Activated naive CD8-positive, alpha-beta T cell treated with anti-CD3 and anti-CD28 coated beads for 36 hours (primary cell): Measurements from ENCODE around the gene ACVR2A. TPM values are rescaled to one million over a fixed set of nuclear protein-coding genes. Genes with fewer than 3 reads are reported as not detected.

Experiments used
- DNase-seq: peaks from one replicate; pipeline ENCODE4 v3.0.0; 2021
- H3K27ac Mint-ChIP-seq: one replicate; pipeline ENCODE4 v1.8.0; 2022; ENCODE audit warnings: mild to moderate bottlenecking, moderate library complexity, mixed read lengths
- H3K27me3 Mint-ChIP-seq: one replicate; pipeline ENCODE4 v1.8.0; 2022; ENCODE audit warnings: mild to moderate bottlenecking, mixed read lengths
- H3K36me3 Mint-ChIP-seq: one replicate; pipeline ENCODE4 v1.8.0; 2021; ENCODE audit warnings: mild to moderate bottlenecking, mixed read lengths
- H3K4me1 Mint-ChIP-seq: one replicate; pipeline ENCODE4 v1.8.0; 2021; ENCODE audit warnings: mixed read lengths
- H3K4me3 Mint-ChIP-seq: one replicate; pipeline ENCODE4 v1.8.0; 2022; ENCODE audit warnings: mild to moderate bottlenecking, moderate library complexity, mixed read lengths
- H3K9me3 Mint-ChIP-seq: one replicate; pipeline ENCODE4 v1.8.0; 2022; ENCODE audit warnings: mixed read lengths
- total RNA-seq, 2 experiments: library from RNA; stranded (reverse); gene quantifications; one replicate each; pipeline ENCODE4 v1.2.3, GENCODE V29; 2021

Gene ACVR2A
- total RNA-seq, 2 experiments from 2014 or later: 1.6 to 1.9 TPM

- Mint-ChIP-seq H3K27ac (no peak overlapping the region), H3K36me3 (peaks cover 6% of the 10 kb centered on the region), H3K4me1 (peaks cover 42% of the 10 kb centered on the region), H3K27me3 (peaks cover 24% of the 10 kb centered on the region), H3K4me3 (peak overlapping the region; percentile 51), H3K9me3 (no peaks in the 10 kb centered on the region)
- no peak for DNase-seq
Observed at GRCh38 chr2:147846412-147847081, 1.7 kb downstream of the ACVR2A start.

DNA sequence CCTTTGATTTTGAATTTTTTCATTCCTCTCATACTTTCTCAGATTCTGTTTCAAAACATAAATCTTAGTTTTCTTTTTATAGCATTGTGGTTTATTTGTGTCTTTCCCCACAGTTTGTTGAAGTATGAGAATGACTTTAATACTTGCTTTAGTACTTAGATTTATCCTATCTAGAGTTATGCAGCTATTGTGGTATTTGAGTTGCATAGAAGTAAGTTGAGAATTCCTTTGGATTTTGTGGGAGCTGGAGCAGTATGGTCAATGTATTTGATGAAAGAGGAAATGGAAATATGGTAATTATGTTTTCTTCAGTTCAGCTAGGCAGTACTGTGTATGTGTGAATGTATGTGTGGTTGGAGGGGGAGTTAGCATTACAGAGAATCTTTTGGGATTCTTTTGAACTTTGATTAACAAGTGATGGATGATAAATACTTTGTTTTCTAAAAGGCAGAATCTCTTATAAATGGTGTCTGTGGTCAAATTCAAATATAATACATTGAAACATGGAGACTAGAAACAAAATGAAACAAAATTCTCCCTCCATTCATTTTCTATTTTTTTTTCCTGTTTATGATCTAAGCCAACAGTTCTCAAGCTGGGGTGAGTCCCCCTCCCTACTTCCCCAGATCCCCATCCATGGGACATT is 3.0 kb downstream of the ACVR2A start:
- H3K4me3 Mint-ChIP-seq: no peak overlapping the region
- H3K36me3 Mint-ChIP-seq: peaks cover 6% of the 10 kb centered on the region
- H3K4me1 Mint-ChIP-seq: peaks cover 39% of the 10 kb centered on the region
- H3K27ac Mint-ChIP-seq: no peak overlapping the region
- peaks cover 13% of the 10 kb centered on the region for H3K27me3 Mint-ChIP-seq
- no peaks in the 10 kb centered on the region for H3K9me3 Mint-ChIP-seq
- no peak for DNase-seq

DNA sequence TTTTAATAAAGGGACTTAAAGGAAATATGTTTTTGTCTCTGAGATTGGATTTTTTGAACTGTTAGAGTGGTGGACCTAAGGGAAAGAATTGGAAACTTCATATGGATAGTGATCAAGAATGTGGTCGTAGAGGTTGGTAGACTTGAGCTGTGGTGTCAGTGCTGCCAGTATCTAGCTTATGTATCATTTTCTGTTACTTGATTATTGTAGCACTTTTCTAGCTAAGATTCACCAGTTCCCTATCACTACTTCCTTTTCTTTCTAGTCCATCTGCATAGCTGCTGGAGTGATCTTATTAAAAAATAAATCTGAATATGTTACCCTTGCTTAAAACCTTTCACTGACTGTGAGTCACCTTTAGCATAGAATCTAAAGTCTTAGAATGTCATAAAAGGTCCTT is 6.0 kb downstream of the ACVR2A start:
- H3K4me1 Mint-ChIP-seq: peaks cover 30% of the 10 kb centered on the region
- H3K9me3 Mint-ChIP-seq: no peaks in the 10 kb centered on the region
- H3K27me3 Mint-ChIP-seq: peaks cover 5% of the 10 kb centered on the region
- no peak overlapping the region for H3K4me3 Mint-ChIP-seq
- DNase-seq: no peak
- no peak overlapping the region for H3K27ac Mint-ChIP-seq
- peaks cover 6% of the 10 kb centered on the region for H3K36me3 Mint-ChIP-seq

GRCh38 chr2:147851244-147851930 is 6.6 kb downstream of the ACVR2A start:
- no peak for DNase-seq
- Mint-ChIP-seq H3K27me3 (peaks cover 4% of the 10 kb centered on the region), H3K4me3 (no peak overlapping the region), H3K27ac (no peak overlapping the region), H3K4me1 (peaks cover 27% of the 10 kb centered on the region), H3K9me3 (no peaks in the 10 kb centered on the region), H3K36me3 (peaks cover 6% of the 10 kb centered on the region)

DNA sequence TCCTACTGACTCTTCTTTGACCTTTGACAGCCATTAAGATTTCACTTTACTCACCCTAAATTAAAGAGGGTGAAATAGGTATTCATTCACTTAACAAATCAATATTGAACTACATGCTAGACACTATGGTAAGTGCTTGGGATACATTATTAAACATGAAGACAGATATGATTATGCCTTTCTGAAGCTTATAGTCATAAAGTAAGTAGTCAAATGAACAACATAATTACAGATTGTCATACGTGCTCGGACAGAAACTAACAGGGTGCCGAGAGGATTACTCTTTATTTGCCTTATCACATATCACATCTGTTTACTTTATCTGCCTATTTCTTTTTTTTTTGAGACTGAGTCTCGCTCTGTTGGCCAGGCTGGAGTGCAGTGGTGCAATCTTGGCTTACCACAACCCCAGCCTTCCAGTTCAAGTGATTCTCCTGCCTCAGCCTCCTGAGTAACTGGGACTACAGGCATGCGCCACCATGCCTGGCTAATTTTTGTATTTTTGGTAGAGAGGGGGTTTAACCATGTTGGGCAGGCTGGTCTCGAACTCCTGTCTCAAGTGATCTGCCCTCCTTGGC is 9.8 kb downstream of the ACVR2A start:
- Mint-ChIP-seq H3K9me3 (no peaks in the 10 kb centered on the region), H3K4me1 (peaks cover 21% of the 10 kb centered on the region), H3K27ac (no peak overlapping the region), H3K36me3 (peaks cover 4% of the 10 kb centered on the region), H3K27me3 (no peaks in the 10 kb centered on the region), H3K4me3 (no peak overlapping the region)
- no peak for DNase-seq

GRCh38 chr2:147855316-147855715 is 10.5 kb downstream of the ACVR2A start:
- H3K27ac Mint-ChIP-seq: no peak overlapping the region
- no peaks in the 10 kb centered on the region for H3K27me3 Mint-ChIP-seq
- H3K9me3 Mint-ChIP-seq: no peaks in the 10 kb centered on the region
- H3K4me1 Mint-ChIP-seq: peaks cover 20% of the 10 kb centered on the region
- no peak overlapping the region for H3K4me3 Mint-ChIP-seq
- H3K36me3 Mint-ChIP-seq: peaks cover under 1% of the 10 kb centered on the region
- DNase-seq: no peak

DNA sequence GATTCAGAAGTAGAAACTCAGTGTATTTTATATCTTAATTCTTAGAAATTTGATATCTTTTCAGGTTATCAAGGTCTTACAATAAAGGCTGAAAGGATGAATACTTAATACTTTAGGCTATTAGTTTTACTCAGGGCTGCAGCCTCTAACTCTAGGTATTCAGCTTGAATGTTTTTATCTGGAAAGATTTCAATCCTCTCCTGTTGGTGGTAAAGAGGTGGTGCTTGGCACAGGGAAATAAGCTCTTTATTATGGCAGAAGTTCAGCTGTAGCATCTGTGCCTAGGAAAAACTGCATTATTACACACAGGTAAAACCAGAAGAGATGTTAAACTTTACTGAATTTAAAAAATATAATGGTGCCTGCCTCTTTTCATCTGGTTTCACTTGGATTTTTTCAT is 11.1 kb downstream of the ACVR2A start:
- Mint-ChIP-seq H3K9me3 (no peaks in the 10 kb centered on the region), H3K36me3 (no peaks in the 10 kb centered on the region), H3K27ac (no peak overlapping the region), H3K27me3 (no peaks in the 10 kb centered on the region), H3K4me3 (no peak overlapping the region), H3K4me1 (peaks cover 18% of the 10 kb centered on the region)
- DNase-seq: no peak

DNA sequence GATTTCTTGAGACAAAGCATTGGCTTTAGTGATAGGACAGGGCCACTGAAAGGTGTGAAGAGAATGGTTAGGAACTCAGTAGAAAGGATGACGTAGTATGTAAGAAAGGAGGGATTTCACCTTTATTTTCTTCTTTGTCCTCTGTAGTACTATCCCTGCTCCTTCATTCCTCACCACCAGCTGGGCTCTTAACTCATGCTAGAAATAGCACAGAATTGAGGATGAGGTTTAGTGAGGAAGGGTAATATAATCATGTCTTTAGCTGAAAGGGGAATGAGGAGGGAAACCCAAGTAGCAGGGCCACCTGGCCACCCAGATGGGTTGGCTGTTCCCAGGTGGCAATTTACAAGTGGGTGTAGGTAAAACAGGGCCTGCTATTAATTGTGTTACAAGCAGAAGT is 15.2 kb downstream of the ACVR2A start:
- Mint-ChIP-seq H3K27me3 (no peaks in the 10 kb centered on the region), H3K9me3 (no peaks in the 10 kb centered on the region), H3K36me3 (no peaks in the 10 kb centered on the region), H3K4me1 (peaks cover 21% of the 10 kb centered on the region), H3K4me3 (no peak overlapping the region), H3K27ac (no peak overlapping the region)
- DNase-seq: no peak

GRCh38 chr2:147862859-147863516 is 18.2 kb downstream of the ACVR2A start:
- Mint-ChIP-seq H3K9me3 (no peaks in the 10 kb centered on the region), H3K4me3 (no peak overlapping the region), H3K27me3 (no peaks in the 10 kb centered on the region), H3K27ac (no peak overlapping the region), H3K36me3 (no peaks in the 10 kb centered on the region), H3K4me1 (peaks cover 15% of the 10 kb centered on the region)
- no peak for DNase-seq

DNA sequence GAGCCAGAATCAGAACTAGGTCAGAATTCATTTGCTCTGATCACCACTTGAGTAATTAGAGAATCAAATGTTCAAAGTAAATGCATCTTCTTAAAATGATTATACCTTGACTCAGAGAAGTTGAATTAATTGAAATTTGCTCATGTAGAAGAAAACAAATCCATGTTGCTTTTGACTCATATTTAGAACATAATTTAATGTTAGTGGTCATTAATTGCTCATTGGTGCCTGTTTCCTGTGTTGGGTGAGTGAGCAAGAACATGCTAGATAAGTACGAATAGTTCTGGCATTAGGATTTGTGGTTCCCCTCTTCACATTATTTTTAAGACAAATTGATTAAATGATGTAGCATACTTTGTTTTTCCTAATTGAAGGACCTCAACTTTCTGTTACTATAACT is 19.0 kb downstream of the ACVR2A start:
- no peak overlapping the region for H3K4me3 Mint-ChIP-seq
- H3K9me3 Mint-ChIP-seq: no peaks in the 10 kb centered on the region
- peaks cover 15% of the 10 kb centered on the region for H3K4me1 Mint-ChIP-seq
- H3K27ac Mint-ChIP-seq: no peak overlapping the region
- no peak for DNase-seq
- H3K27me3 Mint-ChIP-seq: no peaks in the 10 kb centered on the region
- no peaks in the 10 kb centered on the region for H3K36me3 Mint-ChIP-seq

DNA sequence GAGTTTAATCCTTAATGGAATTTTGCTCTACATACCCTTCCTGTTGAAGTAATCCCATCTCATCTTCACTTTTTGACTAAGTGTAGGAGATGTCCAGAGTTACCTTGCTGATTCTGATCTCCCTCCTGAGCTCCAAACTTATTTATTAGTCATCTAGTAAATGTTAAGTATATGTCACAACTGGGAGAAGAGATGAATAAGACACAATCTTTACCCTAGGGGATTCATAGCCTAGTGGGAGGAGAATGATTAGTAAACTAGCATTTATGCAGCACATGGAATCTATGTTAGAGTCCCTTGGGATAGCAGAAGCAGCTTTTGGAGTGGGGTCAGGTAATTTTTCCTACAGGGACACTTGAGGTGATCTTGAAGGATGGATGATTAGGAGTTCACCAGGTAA is 20.7 kb downstream of the ACVR2A start:
- DNase-seq: no peak
- H3K4me1 Mint-ChIP-seq: peaks cover 10% of the 10 kb centered on the region
- H3K27ac Mint-ChIP-seq: no peak overlapping the region
- H3K4me3 Mint-ChIP-seq: no peak overlapping the region
- no peaks in the 10 kb centered on the region for H3K9me3 Mint-ChIP-seq
- no peaks in the 10 kb centered on the region for H3K27me3 Mint-ChIP-seq
- H3K36me3 Mint-ChIP-seq: no peaks in the 10 kb centered on the region

- DNase-seq: no peak
- no peaks in the 10 kb centered on the region for H3K27me3 Mint-ChIP-seq
- H3K27ac Mint-ChIP-seq: no peak overlapping the region
- peaks cover 7% of the 10 kb centered on the region for H3K4me1 Mint-ChIP-seq
- no peaks in the 10 kb centered on the region for H3K36me3 Mint-ChIP-seq
- H3K9me3 Mint-ChIP-seq: no peaks in the 10 kb centered on the region
- H3K4me3 Mint-ChIP-seq: no peak overlapping the region
Observed at GRCh38 chr2:147867050-147867449, 22.2 kb downstream of the ACVR2A start.

DNA sequence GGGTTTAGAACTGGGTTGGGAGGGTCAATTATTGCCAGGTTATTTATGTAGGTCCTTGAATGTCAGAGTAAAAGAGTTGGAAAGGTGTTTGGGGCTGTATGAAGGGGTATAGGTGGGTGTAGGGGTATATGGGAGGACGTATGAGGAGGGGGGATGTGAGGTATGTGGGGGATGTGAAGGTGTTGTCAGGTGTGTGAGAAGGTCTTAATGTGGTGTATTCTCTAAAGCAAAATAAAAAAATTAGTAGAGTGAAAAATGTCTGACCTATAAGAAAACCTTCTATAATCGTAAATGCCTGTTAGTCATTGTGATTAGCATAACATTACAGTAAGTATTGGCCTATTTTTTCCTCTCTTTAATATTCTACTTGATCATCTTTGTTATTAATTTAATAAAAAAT is 25.1 kb downstream of the ACVR2A start:
- peaks cover 3% of the 10 kb centered on the region for H3K36me3 Mint-ChIP-seq
- no peak overlapping the region for H3K27ac Mint-ChIP-seq
- peaks cover 2% of the 10 kb centered on the region for H3K9me3 Mint-ChIP-seq
- no peak overlapping the region for H3K4me3 Mint-ChIP-seq
- peaks cover 6% of the 10 kb centered on the region for H3K4me1 Mint-ChIP-seq
- no peaks in the 10 kb centered on the region for H3K27me3 Mint-ChIP-seq
- no peak for DNase-seq

DNA sequence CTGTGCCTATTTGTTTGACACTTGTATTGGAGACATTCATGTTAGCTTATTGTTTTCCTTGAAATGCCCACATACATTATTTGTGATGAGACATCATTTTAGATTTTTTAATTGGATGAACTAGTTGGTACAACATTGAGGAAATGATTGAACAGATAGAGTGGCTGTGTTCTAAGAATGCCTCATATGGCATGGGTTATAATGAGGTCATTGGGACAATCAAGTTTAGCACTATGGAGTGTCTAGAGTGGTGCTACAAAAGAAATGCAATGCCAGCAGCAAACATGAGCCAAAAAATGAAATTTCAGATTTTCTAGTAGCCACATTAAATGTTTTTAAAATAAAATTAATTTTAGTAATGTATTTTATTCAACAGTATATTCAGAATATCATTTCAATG is 28.1 kb downstream of the ACVR2A start:
- Mint-ChIP-seq H3K27ac (no peak overlapping the region), H3K36me3 (peaks cover 3% of the 10 kb centered on the region), H3K4me1 (peaks cover 12% of the 10 kb centered on the region), H3K9me3 (peaks cover 2% of the 10 kb centered on the region), H3K27me3 (no peaks in the 10 kb centered on the region), H3K4me3 (no peak overlapping the region)
- no peak for DNase-seq

GRCh38 chr2:147873859-147874483 is 29.1 kb downstream of the ACVR2A start:
- no peak overlapping the region for H3K4me3 Mint-ChIP-seq
- no peak for DNase-seq
- H3K27ac Mint-ChIP-seq: no peak overlapping the region
- H3K27me3 Mint-ChIP-seq: no peaks in the 10 kb centered on the region
- H3K4me1 Mint-ChIP-seq: peaks cover 12% of the 10 kb centered on the region
- peaks cover 2% of the 10 kb centered on the region for H3K9me3 Mint-ChIP-seq
- H3K36me3 Mint-ChIP-seq: peaks cover 3% of the 10 kb centered on the region
